Retinal pigment epithelial cell (primary cell): ENCODE measurements around the gene ZNF18.

ENCODE experiments used
- DNase-seq: peaks from one replicate; pipeline ENCODE4 v3.0.0-alpha.2; 2010; ENCODE audit warnings: low read depth
- H3K4me3 ChIP-seq: 2 replicates; pipeline ENCODE4 v1.5.1; 2011; ENCODE audit warnings: mild to moderate bottlenecking, low read length, control low read depth, moderate library complexity
- TF ChIP-seq, protein P1 (sequence below): conservative IDR thresholded peaks from 2 replicates; pipeline ENCODE4 v1.5.1; 2011; ENCODE audit warnings: low read depth, low read length, control low read depth, inconsistent platforms

The ZNF18 gene, protein sequence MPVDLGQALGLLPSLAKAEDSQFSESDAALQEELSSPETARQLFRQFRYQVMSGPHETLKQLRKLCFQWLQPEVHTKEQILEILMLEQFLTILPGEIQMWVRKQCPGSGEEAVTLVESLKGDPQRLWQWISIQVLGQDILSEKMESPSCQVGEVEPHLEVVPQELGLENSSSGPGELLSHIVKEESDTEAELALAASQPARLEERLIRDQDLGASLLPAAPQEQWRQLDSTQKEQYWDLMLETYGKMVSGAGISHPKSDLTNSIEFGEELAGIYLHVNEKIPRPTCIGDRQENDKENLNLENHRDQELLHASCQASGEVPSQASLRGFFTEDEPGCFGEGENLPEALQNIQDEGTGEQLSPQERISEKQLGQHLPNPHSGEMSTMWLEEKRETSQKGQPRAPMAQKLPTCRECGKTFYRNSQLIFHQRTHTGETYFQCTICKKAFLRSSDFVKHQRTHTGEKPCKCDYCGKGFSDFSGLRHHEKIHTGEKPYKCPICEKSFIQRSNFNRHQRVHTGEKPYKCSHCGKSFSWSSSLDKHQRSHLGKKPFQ

DNA sequence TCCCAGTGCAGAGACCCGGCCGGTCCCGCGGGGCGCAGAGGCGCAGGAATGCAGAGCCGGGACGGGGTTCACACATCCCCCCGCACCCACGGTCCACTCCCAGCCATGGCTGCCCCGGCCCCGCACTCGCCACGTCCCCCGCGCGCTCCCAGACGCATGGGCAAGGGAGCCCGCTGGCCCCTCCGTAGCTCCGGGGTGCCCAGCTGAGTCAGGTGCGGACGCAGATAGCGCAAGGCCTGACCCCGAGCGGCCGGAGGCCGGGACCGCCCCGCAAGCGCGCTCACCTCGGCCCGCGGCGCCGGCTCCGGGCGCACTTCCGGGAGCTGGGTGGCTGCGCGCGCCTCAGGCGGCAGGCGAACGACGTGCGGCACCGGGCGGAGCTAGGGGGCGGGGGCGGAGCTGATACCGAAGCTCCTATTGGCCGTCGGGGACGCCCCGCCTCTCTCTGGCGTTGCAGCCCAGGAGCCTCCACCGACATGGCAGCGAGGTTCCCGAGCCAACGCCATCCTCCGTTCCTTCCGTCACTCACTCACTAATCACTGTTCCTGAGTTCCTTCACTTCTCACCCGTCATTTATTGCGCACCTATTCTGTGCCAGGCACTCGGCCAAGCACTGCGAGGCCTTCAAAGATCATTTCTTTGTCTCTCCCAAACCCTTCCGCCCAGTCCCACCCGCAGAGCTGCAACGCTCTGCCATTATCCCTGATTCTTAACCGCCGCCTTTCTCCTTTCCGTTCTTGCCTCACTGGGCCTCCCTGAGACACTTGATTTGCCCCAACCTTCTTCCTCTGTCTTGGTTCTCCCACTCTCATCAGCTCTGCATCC lies at the start of gene ZNF18:
ZNF18 (minus strand) TSS at position 329 of the 825 bp plus-strand sequence. CDS start 4,646 bp downstream, outside the sequence.
- peak within 1 kb of the TSS; percentile 77 for H3K4me3 ChIP-seq
- peak; percentile 68 for DNase-seq
- TF ChIP-seq, protein P1, sequence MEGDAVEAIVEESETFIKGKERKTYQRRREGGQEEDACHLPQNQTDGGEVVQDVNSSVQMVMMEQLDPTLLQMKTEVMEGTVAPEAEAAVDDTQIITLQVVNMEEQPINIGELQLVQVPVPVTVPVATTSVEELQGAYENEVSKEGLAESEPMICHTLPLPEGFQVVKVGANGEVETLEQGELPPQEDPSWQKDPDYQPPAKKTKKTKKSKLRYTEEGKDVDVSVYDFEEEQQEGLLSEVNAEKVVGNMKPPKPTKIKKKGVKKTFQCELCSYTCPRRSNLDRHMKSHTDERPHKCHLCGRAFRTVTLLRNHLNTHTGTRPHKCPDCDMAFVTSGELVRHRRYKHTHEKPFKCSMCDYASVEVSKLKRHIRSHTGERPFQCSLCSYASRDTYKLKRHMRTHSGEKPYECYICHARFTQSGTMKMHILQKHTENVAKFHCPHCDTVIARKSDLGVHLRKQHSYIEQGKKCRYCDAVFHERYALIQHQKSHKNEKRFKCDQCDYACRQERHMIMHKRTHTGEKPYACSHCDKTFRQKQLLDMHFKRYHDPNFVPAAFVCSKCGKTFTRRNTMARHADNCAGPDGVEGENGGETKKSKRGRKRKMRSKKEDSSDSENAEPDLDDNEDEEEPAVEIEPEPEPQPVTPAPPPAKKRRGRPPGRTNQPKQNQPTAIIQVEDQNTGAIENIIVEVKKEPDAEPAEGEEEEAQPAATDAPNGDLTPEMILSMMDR: no peak

DNA sequence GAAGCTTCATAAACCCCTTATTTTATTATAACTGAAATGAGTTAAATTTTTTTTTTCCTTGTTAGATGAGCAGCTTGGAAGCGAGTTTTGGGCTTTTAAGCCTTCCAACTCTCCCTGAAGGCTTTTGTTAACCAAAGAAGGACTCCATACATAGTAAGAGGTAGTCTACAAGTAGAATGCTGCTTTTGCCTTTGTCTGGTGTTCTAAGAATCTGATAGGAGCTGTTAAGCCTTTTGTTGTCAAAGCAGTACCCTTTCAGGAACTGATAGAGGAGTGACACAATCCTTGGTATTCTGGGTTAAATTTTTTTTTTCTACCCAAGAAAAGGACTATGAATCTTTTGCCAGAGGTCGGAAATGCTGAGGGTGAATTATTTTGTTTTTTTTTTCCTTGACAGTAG lies 49.5 kb upstream of the ZNF18 start:
- no peak overlapping the region for H3K4me3 ChIP-seq
- TF ChIP-seq, protein P1: no peak
- no peak for DNase-seq

DNA sequence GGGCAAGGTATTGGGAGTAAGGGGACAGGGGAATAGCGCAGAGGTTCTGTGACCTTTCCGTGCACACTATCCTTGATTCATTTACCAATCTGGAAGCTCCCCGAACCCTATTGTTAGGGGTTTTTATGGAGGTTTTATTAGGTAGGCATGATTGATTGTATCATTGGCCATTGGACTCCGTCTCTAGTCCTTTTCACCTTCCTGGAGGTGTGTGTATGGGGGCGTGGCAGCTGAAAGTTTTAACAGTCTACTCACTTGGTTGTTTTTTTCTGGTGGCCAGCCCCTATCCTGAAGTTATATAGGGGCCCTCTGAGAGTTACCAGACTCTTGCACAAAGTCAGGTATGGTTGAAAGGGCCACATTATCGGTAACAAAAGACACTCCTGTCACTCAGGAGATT lies 46.4 kb upstream of the ZNF18 start:
- no peak for DNase-seq

DNA sequence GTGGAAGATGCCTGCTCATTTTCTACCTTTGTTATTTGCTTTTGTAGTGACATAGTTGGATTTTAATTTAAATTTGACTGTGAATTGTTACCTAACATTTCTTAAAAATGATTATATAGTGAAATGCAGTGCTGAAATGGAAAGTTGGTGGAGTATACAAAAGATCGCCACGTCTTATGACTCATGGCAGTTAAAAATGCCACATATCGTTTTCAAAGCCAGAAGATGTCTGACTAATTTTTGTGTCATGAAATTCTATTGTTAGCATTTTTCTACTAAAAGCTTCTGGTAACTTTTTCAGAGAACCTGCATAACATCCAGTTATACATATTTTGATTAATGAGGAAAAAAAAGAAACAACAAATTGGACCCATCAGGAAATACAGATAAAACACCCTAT lies 44.0 kb upstream of the ZNF18 start:
- no peak overlapping the region for H3K4me3 ChIP-seq

More for the DNA sequence above, 46.4 kb upstream of the ZNF18 start:
- TF ChIP-seq, protein P1: no peak
- H3K4me3 ChIP-seq: no peak overlapping the region

DNA sequence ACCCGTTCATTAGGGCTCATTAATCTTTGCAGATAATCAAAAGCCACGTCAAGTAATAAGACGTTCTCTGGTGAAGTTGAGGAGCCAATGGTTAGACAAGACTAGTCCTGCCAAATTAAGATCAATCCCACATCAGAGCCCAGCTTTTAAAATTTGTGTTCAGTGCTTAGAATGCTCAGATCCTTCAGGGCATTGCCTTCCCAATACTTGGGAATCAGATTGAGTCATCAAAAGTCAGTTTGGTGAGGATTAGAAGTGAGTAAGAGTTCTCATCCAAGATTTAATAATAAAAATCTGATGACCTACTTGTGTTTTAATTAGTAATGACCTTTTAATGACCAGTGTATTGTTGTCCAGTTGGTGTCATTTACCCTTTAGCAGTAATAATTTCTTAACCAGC lies 43.2 kb upstream of the ZNF18 start:
- TF ChIP-seq, protein P1: no peak
- no peak for DNase-seq
- no peak overlapping the region for H3K4me3 ChIP-seq

More for the DNA sequence above, 44.0 kb upstream of the ZNF18 start:
- TF ChIP-seq, protein P1: no peak
- no peak for DNase-seq

DNA sequence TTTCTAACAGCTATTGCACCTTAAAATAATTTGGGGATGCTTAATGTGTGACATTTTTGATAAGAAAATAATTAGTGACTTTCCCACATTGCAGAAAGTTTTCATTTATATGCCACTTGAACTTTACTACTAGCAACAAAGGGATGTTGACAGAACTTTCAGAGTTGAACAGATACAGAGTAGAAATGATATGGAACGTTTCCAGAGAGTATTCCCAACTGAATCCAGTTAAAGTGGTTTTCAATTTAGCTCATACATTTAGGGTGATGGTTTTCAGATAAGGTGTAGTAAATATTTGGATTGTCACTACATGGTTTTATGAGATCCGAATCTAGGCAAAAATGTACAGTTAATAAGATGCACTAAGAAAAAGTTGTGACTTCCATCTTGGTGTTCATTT lies 40.7 kb upstream of the ZNF18 start:
- TF ChIP-seq, protein P1: no peak
- no peak overlapping the region for H3K4me3 ChIP-seq
- DNase-seq: no peak
